Progenitor cell of endocrine pancreas (in vitro differentiated cells): ENCODE data around the gene TRPM4. TPM values are rescaled to one million over a fixed set of nuclear protein-coding genes. Genes with fewer than 3 reads are reported as not detected.

Experiments
- DNase-seq: peaks from one replicate; pipeline ENCODE4 v3.0.0; 2021; ENCODE audit warnings: low spot score; ENCODE audit not compliant: unreplicated experiment
- H3K27ac Mint-ChIP-seq: 2 replicates; pipeline ENCODE4 v1.8.0; 2021; ENCODE audit warnings: mild to moderate bottlenecking, moderate library complexity, mixed read lengths
- H3K27me3 Mint-ChIP-seq: 2 replicates; pipeline ENCODE4 v1.8.0; 2021; ENCODE audit warnings: mixed read lengths
- H3K36me3 Mint-ChIP-seq: 2 replicates; pipeline ENCODE4 v1.8.0; 2022; ENCODE audit warnings: mixed read lengths; ENCODE audit not compliant: insufficient read depth
- H3K4me1 Mint-ChIP-seq: 2 replicates; pipeline ENCODE4 v1.8.0; 2021; ENCODE audit warnings: low read depth, mixed read lengths
- H3K4me3 Mint-ChIP-seq: 2 replicates; pipeline ENCODE4 v1.8.0; 2021; ENCODE audit warnings: low read depth, mild to moderate bottlenecking, moderate library complexity, mixed read lengths
- H3K9me3 Mint-ChIP-seq: 2 replicates; pipeline ENCODE4 v1.8.0; 2021; ENCODE audit warnings: low read depth, mixed read lengths
- total RNA-seq: library from RNA; stranded (reverse); gene quantifications from 2 replicates; pipeline ENCODE4 v1.2.1, GENCODE V29; 2021
- TF ChIP-seq, protein P1 (sequence below): fragments of 200-600 bp; sonication (generic); IDR thresholded peaks from one replicate; pipeline ENCODE4 v1.5.0; 2021; ENCODE audit warnings: antibody characterized with exemption, mild to moderate bottlenecking; ENCODE audit not compliant: unreplicated experiment

TRPM4 gene
- total RNA-seq, 1 donor from 2014 or later, result 16.9 TPM

DNA sequence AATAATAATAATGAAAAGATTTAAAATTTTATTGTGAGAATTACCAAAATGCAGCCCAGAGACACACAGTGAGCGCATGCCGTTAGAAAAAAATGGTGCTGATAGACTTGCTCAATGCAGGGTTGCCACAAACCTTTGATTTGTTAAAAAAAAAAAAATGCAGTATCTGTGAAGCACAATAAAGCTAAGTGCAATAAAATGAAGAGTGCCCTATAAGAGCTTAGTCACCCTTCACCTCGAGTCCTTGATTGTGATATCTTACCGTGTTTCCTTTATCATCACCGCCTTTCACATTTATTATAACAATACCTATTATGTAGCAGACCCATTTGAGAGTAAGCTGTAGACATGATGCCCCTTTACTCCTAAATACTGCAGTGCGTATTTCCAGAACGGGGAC, 84.2 kb downstream of the TRPM4 start:
- no peak for DNase-seq
- Mint-ChIP-seq H3K4me1 (peaks cover 6% of the 10 kb centered on the region), H3K36me3 (no peaks in the 10 kb centered on the region), H3K4me3 (no peak overlapping the region), H3K9me3 (no peaks in the 10 kb centered on the region), H3K27ac (no peak overlapping the region), H3K27me3 (peaks cover 23% of the 10 kb centered on the region)
- TF ChIP-seq, protein P1, sequence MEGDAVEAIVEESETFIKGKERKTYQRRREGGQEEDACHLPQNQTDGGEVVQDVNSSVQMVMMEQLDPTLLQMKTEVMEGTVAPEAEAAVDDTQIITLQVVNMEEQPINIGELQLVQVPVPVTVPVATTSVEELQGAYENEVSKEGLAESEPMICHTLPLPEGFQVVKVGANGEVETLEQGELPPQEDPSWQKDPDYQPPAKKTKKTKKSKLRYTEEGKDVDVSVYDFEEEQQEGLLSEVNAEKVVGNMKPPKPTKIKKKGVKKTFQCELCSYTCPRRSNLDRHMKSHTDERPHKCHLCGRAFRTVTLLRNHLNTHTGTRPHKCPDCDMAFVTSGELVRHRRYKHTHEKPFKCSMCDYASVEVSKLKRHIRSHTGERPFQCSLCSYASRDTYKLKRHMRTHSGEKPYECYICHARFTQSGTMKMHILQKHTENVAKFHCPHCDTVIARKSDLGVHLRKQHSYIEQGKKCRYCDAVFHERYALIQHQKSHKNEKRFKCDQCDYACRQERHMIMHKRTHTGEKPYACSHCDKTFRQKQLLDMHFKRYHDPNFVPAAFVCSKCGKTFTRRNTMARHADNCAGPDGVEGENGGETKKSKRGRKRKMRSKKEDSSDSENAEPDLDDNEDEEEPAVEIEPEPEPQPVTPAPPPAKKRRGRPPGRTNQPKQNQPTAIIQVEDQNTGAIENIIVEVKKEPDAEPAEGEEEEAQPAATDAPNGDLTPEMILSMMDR, result no peak

GRCh38 chr19:49243129-49243528, 85.5 kb downstream of the TRPM4 start:
- Mint-ChIP-seq H3K27ac (no peak overlapping the region), H3K4me3 (no peak overlapping the region), H3K9me3 (no peaks in the 10 kb centered on the region), H3K36me3 (no peaks in the 10 kb centered on the region), H3K27me3 (peaks cover 17% of the 10 kb centered on the region), H3K4me1 (peaks cover 6% of the 10 kb centered on the region)
- no peak for DNase-seq
- TF ChIP-seq, protein P1, result no peak

GRCh38 chr19:49243726-49244125, 86.1 kb downstream of the TRPM4 start:
- H3K9me3 Mint-ChIP-seq, result no peaks in the 10 kb centered on the region
- no peaks in the 10 kb centered on the region for H3K36me3 Mint-ChIP-seq
- H3K4me3 Mint-ChIP-seq, result no peak overlapping the region
- no peak overlapping the region for H3K27ac Mint-ChIP-seq
- H3K4me1 Mint-ChIP-seq, result peaks cover 6% of the 10 kb centered on the region
- DNase-seq, result no peak
- TF ChIP-seq, protein P1, result no peak
- peaks cover 14% of the 10 kb centered on the region for H3K27me3 Mint-ChIP-seq

DNA sequence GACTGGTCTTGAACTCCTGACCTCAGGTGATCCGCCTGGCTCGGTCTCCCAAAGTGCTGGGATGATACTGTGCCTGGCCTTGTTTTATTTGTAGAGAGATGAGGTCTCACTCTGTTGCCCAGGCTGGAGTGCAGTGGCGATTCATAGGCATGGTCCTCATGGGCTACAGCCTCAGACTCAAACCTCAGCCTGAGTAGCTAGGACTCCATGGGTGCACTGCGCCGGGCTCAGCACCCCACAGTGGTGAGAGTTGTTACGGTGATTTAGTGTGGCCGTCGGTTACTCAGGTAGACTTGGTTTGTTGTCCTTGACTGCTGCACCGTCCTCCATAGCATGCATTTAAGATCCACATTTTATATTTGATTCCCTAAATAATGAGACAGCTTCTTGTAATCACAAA, 86.7 kb downstream of the TRPM4 start:
- Mint-ChIP-seq H3K4me1 (peaks cover 6% of the 10 kb centered on the region), H3K27ac (no peak overlapping the region), H3K27me3 (peaks cover 14% of the 10 kb centered on the region), H3K4me3 (no peak overlapping the region), H3K36me3 (no peaks in the 10 kb centered on the region), H3K9me3 (no peaks in the 10 kb centered on the region)
- TF ChIP-seq, protein P1, result no peak
- no peak for DNase-seq

GRCh38 chr19:49247676-49248075, 90.1 kb downstream of the TRPM4 start:
- DNase-seq, result no peak

More at GRCh38 chr19:49247676-49248075, 90.1 kb downstream of the TRPM4 start:
- Mint-ChIP-seq H3K36me3 (no peaks in the 10 kb centered on the region), H3K27ac (no peak overlapping the region), H3K4me3 (no peak overlapping the region), H3K4me1 (peaks cover 6% of the 10 kb centered on the region), H3K27me3 (peaks cover 25% of the 10 kb centered on the region), H3K9me3 (peaks cover 7% of the 10 kb centered on the region)
- TF ChIP-seq, protein P1, result no peak
